Activated CD8-positive, alpha-beta T cell treated with anti-CD3 and anti-CD28 coated beads, Interleukin-2, amount 10 ng/mL, durations not matched to agents 7 days and 5 days (primary cell): Measurements from ENCODE around the gene WDR1. TPM values are rescaled to one million over a fixed set of nuclear protein-coding genes. Genes with fewer than 3 reads are reported as not detected.

ENCODE experiments used
- ATAC-seq: fragments of 150-1000 bp; cut with Tn5 transposase; one replicate; pipeline ENCODE4 v1.10.0; 2021; ENCODE audit warnings: moderate library complexity
- CTCF ChIA-PET: fragments of 350-600 bp; sonication (Branson Sonifier 250); formaldehyde crosslinking; loops from one replicate; lab custom pipeline; 2021; ENCODE audit warnings: antibody characterized with exemption; lab: Charles Lee
- POLR2A ChIA-PET: fragments of 350-600 bp; sonication (Branson Sonifier 250); formaldehyde crosslinking; loops from one replicate; lab custom pipeline; 2021; ENCODE audit warnings: antibody characterized with exemption; lab: Charles Lee
- DNase-seq: peaks from one replicate; pipeline ENCODE4 v3.0.0-alpha.2; 2020
- H3K27ac Mint-ChIP-seq: one replicate; pipeline ENCODE4 v1.8.0; 2021; ENCODE audit warnings: mild to moderate bottlenecking, mixed read lengths
- H3K27me3 Mint-ChIP-seq: one replicate; pipeline ENCODE4 v1.8.0; 2021; ENCODE audit warnings: low read depth, mixed read lengths
- H3K36me3 Mint-ChIP-seq: one replicate; pipeline ENCODE4 v1.8.0; 2021; ENCODE audit warnings: low read depth, mixed read lengths
- H3K4me1 Mint-ChIP-seq: one replicate; pipeline ENCODE4 v1.8.0; 2021; ENCODE audit warnings: low read depth, mixed read lengths
- H3K4me3 Mint-ChIP-seq: one replicate; pipeline ENCODE4 v1.8.0; 2021; ENCODE audit warnings: mild to moderate bottlenecking, mixed read lengths
- H3K9me3 Mint-ChIP-seq: one replicate; pipeline ENCODE4 v1.8.0; 2022; ENCODE audit warnings: mixed read lengths; ENCODE audit not compliant: insufficient read depth
- total RNA-seq, 2 experiments: library from RNA; stranded (reverse); gene quantifications; one replicate each; pipeline ENCODE4 v1.2.3, GENCODE V29; 2021

The WDR1 gene
- total RNA-seq, 2 experiments from 2014 or later, result 516 to 550 TPM

GRCh38 chr4:10045481-10045880 is 71.1 kb downstream of the WDR1 start:
- POLR2A ChIA-PET, result no interaction called here
- ATAC-seq (no peak), DNase-seq (no peak)
- Mint-ChIP-seq H3K27me3 (peaks cover 3% of the 10 kb centered on the region), H3K36me3 (peaks cover 7% of the 10 kb centered on the region), H3K27ac (no peak overlapping the region), H3K9me3 (peaks cover 9% of the 10 kb centered on the region), H3K4me1 (peaks cover 24% of the 10 kb centered on the region), H3K4me3 (no peak overlapping the region)
- CTCF ChIA-PET, result no interaction called here

DNA sequence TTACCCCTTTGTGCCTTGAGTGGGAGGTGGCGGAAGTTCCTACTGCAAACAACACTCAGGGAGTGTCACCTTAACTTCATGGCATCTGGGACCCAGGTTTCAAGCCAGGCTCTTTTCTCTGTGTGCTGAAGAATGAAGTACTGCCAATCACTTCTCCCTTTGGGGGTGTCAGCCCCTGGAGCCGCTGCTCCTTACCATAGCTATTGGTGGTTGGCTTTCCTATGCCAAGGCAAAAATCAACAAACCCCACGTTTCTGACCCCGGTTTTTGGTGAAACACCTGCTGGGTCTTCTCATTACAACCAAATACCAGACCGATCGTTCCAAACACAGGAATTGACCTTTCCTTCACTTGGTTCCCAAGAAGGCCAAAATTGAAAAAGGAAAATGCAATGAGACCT is 75.6 kb downstream of the WDR1 start:
- ChIA-PET POLR2A (no interaction called here), CTCF (interaction anchor here (1.1 kb wide), 1 partner anchor 16 kb away, joined by 3 read pairs; no protein-coding TSS in a partner anchor)
- Mint-ChIP-seq H3K4me3 (no peak overlapping the region), H3K27ac (no peak overlapping the region), H3K4me1 (no peaks in the 10 kb centered on the region), H3K27me3 (peaks cover 2% of the 10 kb centered on the region), H3K36me3 (peaks cover 7% of the 10 kb centered on the region), H3K9me3 (peaks cover 9% of the 10 kb centered on the region)
- DNase-seq (no peak), ATAC-seq (no peak)

DNA sequence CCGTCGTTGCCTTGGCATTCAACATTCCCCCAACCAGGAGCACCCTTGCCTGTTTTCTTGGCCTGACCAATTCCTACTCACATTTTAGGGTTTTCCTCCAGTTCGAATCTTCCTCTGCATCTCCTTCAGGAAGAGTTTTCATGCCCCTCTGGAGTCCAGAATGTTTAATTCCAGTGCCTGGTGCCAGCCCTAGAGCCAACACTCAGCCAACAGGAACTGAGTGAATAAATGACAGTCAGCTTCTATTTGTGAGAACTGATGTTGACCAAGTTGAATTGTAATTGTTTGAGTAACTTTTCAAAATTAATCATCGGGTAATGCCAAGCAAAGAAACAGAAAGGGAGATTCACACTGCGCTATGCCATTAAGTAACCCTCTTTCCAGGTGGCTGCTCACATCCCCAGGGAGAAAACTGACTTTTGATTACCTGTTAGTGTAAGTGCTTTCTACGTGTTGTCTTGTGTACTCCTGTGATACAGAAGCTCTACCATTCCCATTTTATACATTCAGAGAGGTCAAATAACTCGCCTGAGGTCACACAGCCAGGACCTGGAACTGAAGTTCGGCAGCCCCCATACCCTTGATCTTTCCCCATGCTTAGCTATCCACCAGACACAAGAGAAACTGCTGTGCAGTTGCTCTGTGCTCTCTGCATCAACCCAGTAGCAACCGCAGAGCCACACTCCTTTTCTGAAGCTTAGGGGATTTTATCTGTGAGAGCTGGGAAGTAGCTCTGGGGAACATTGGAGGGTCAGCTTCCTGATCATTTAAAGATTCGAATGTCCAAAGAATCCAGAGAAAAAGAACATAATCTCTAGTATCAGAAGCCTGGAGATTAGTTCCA is 76.3 kb downstream of the WDR1 start:
- DNase-seq (no peak), ATAC-seq (no peak)
- no peak overlapping the region for H3K4me3 Mint-ChIP-seq
- H3K27ac Mint-ChIP-seq, result no peak overlapping the region
- ChIA-PET POLR2A (no interaction called here), CTCF (interaction anchor here (1.1 kb wide), 1 partner anchor 15 kb away, joined by 3 read pairs; no protein-coding TSS in a partner anchor)
- peaks cover 2% of the 10 kb centered on the region for H3K27me3 Mint-ChIP-seq
- H3K36me3 Mint-ChIP-seq, result peaks cover 7% of the 10 kb centered on the region
- H3K9me3 Mint-ChIP-seq, result peaks cover 9% of the 10 kb centered on the region
- H3K4me1 Mint-ChIP-seq, result no peaks in the 10 kb centered on the region

DNA sequence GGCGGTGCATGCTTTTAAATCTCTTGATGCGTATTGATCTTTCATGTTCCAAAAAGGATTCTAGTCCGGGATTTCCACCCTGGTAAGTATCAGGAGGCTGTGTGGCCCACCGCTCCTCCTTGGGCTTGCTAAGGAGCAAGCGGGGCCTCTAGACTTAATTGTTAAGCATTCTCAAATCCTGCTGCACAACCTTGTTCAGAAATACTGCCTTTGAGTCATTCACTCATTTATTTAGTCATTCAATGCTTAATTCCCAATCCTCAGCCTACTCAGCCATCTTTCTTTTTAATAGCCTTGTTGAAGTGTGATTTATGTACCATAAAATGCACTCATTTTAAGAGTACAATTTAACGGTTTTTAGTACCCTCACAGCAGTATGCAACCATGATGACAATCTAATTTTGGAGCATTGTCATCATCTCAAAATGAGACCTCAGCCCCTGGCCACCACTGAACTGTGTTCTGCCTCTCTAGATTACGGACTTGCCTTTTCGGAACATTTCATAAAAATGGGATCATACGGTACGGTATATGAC is 79.7 kb downstream of the WDR1 start:
- ATAC-seq (no peak), DNase-seq (no peak)
- Mint-ChIP-seq H3K27me3 (peaks cover 2% of the 10 kb centered on the region), H3K36me3 (no peaks in the 10 kb centered on the region), H3K4me1 (peaks cover 20% of the 10 kb centered on the region), H3K27ac (no peak overlapping the region), H3K9me3 (no peaks in the 10 kb centered on the region), H3K4me3 (no peak overlapping the region)
- ChIA-PET POLR2A (no interaction called here), CTCF (no interaction called here)

GRCh38 chr4:10035130-10035529 is 81.5 kb downstream of the WDR1 start:
- CTCF ChIA-PET, result interaction anchor here (2.2 kb wide), 1 partner anchor 16 kb away, joined by 4 read pairs; no protein-coding TSS in a partner anchor
- Mint-ChIP-seq H3K27me3 (no peaks in the 10 kb centered on the region), H3K9me3 (no peaks in the 10 kb centered on the region)

GRCh38 chr4:10034612-10035104 is 81.9 kb downstream of the WDR1 start:
- POLR2A ChIA-PET, result no interaction called here
- CTCF ChIA-PET, result interaction anchor here (2.2 kb wide), 1 partner anchor 15 kb away, joined by 4 read pairs; no protein-coding TSS in a partner anchor
- Mint-ChIP-seq H3K36me3 (no peaks in the 10 kb centered on the region), H3K4me1 (peaks cover 20% of the 10 kb centered on the region), H3K9me3 (no peaks in the 10 kb centered on the region), H3K27me3 (no peaks in the 10 kb centered on the region), H3K27ac (no peak overlapping the region), H3K4me3 (no peak overlapping the region)
- no peak for ATAC-seq
- no peak for DNase-seq

More at GRCh38 chr4:10035130-10035529, 81.5 kb downstream of the WDR1 start:
- Mint-ChIP-seq H3K27ac (no peak overlapping the region), H3K36me3 (no peaks in the 10 kb centered on the region), H3K4me3 (no peak overlapping the region), H3K4me1 (peaks cover 20% of the 10 kb centered on the region)
- ATAC-seq, result no peak
- no peak for DNase-seq
- POLR2A ChIA-PET, result no interaction called here

GRCh38 chr4:10034136-10034535 is 82.5 kb downstream of the WDR1 start:
- Mint-ChIP-seq H3K27ac (no peak overlapping the region), H3K4me1 (peaks cover 20% of the 10 kb centered on the region), H3K4me3 (no peak overlapping the region), H3K36me3 (no peaks in the 10 kb centered on the region), H3K27me3 (no peaks in the 10 kb centered on the region), H3K9me3 (no peaks in the 10 kb centered on the region)
- ChIA-PET CTCF (interaction anchor here (2.2 kb wide), 1 partner anchor 15 kb away, joined by 4 read pairs; no protein-coding TSS in a partner anchor), POLR2A (no interaction called here)
- DNase-seq (no peak), ATAC-seq (no peak)

DNA sequence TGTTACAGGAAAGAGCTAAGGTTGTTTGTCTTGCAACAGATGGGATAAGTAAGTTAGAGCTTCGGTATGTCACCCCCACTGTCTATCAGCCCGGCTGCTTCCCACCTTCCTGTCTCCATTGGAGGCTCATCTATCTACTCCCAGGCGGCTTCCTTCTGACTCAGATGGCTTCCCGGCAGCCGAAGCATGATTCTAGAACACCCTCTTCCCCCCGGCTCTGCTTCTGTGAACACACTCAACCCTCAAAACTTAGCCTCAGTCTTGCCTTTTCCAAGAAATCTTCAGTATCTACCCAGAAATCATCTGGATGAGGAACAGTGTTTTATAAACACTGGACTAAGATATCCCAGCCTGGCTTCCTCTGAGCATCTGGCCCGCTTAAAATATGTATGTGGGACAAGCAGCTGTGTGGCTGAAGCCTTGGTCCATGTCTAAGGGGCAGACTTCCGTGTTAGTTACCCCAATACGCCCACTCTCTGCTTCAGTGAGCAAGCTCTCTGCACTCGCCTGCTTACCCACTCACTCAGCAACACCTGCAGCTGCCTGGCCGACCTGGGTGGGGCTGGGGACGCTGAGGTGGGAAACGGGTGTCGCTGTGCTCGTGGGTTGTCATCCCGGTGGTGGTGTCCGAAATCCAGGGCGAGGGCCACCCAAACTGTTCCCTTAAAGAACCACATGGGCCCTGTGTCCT is 83.3 kb downstream of the WDR1 start:
- ATAC-seq, result no peak
- CTCF ChIA-PET, result interaction anchor here (2.8 kb wide), 1 partner anchor 14 kb away, joined by 9 read pairs; no protein-coding TSS in a partner anchor
- no peak for DNase-seq
- Mint-ChIP-seq H3K4me1 (peaks cover 20% of the 10 kb centered on the region), H3K9me3 (no peaks in the 10 kb centered on the region), H3K36me3 (no peaks in the 10 kb centered on the region), H3K4me3 (no peak overlapping the region), H3K27me3 (no peaks in the 10 kb centered on the region), H3K27ac (no peak overlapping the region)
- POLR2A ChIA-PET, result interaction anchor here (1.2 kb wide), 1 partner anchor 14 kb away, joined by 3 read pairs; no protein-coding TSS in a partner anchor

DNA sequence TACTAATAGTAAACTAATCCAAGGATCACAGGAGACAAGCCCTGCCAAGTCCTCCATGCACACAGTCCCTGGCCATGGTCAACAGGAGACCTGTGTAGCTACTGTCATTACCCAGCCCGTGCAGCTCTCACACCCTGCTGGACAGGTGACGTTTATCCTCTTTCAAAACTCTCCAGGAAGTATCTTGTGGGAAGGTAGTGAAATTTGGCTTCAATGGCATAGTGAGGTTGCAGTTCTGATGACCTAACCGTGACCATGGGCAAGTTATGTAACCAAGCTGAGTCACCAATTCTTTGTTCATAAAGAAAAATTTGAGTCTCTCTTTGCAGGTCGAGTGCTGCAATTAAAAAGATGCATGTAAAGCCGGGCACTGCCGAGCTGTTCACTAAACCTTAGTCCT is 84.0 kb downstream of the WDR1 start:
- H3K27me3 Mint-ChIP-seq, result no peaks in the 10 kb centered on the region
- ATAC-seq (no peak), DNase-seq (no peak)
- H3K36me3 Mint-ChIP-seq, result no peaks in the 10 kb centered on the region
- no peak overlapping the region for H3K27ac Mint-ChIP-seq
- CTCF ChIA-PET, result interaction anchor here (2.8 kb wide), 1 partner anchor 13 kb away, joined by 9 read pairs; no protein-coding TSS in a partner anchor
- H3K9me3 Mint-ChIP-seq, result no peaks in the 10 kb centered on the region
- H3K4me3 Mint-ChIP-seq, result no peak overlapping the region
- POLR2A ChIA-PET, result interaction anchor here (1.2 kb wide), 1 partner anchor 14 kb away, joined by 3 read pairs; no protein-coding TSS in a partner anchor
- H3K4me1 Mint-ChIP-seq, result peaks cover 20% of the 10 kb centered on the region

- no peak overlapping the region for H3K27ac Mint-ChIP-seq
- CTCF ChIA-PET, result interaction anchor here (2.8 kb wide), 1 partner anchor 13 kb away, joined by 9 read pairs; no protein-coding TSS in a partner anchor
- H3K4me3 Mint-ChIP-seq, result no peak overlapping the region
- ATAC-seq, result no peak
- peaks cover 2% of the 10 kb centered on the region for H3K27me3 Mint-ChIP-seq
- peaks cover 20% of the 10 kb centered on the region for H3K4me1 Mint-ChIP-seq
- no peak for DNase-seq
- H3K9me3 Mint-ChIP-seq, result no peaks in the 10 kb centered on the region
- no peaks in the 10 kb centered on the region for H3K36me3 Mint-ChIP-seq
- POLR2A ChIA-PET, result interaction anchor here (1.2 kb wide), 1 partner anchor 13 kb away, joined by 3 read pairs; no protein-coding TSS in a partner anchor
Measured at GRCh38 chr4:10031668-10032590, 84.7 kb downstream of the WDR1 start.
